ENCODE measurements around the gene STYXL1.

DNA sequence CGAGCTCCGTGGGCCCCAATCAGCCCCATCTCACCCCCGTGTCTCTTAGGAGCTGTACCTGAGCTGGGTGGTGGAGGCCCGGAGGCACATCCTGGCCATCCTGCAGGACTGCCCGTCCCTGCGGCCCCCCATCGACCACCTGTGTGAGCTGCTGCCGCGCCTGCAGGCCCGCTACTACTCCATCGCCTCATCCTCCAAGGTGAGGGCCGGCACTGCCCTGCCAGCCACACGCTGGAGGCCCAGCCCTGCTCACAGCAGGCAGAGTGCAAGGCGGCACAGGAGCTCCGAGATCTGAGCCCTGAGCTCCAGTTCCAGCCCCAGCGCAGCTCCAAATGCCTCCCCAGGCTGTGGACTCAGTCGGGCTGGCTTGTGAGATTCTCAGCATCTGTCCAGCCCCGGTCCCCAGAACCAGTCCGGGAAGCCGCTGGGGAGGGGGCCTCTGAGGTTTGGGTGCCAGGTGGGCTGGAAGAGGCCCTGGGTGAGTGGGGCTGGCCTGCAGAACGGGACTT lies 62.7 kb downstream of the STYXL1 start:
- TF ChIP-seq, protein P1, sequence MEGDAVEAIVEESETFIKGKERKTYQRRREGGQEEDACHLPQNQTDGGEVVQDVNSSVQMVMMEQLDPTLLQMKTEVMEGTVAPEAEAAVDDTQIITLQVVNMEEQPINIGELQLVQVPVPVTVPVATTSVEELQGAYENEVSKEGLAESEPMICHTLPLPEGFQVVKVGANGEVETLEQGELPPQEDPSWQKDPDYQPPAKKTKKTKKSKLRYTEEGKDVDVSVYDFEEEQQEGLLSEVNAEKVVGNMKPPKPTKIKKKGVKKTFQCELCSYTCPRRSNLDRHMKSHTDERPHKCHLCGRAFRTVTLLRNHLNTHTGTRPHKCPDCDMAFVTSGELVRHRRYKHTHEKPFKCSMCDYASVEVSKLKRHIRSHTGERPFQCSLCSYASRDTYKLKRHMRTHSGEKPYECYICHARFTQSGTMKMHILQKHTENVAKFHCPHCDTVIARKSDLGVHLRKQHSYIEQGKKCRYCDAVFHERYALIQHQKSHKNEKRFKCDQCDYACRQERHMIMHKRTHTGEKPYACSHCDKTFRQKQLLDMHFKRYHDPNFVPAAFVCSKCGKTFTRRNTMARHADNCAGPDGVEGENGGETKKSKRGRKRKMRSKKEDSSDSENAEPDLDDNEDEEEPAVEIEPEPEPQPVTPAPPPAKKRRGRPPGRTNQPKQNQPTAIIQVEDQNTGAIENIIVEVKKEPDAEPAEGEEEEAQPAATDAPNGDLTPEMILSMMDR (IDR thresholded peaks at IDR 0.05 in 4 of 5, conservative IDR thresholded peaks at IDR 0.05 in 1 of 5) = no peak
- no peak for TF ChIP-seq POLR2A (IDR thresholded peaks at IDR 0.05)

Measured in gastrocnemius medialis (tissue), 4 donors.